ENCODE data around the gene PORCN. TPM values are rescaled to one million over a fixed set of nuclear protein-coding genes. Genes with fewer than 3 reads are reported as not detected.

Gene PORCN
- total and polyA plus RNA-seq, 2 of the 13 experiments (the other 11 are each of a cell fraction or from before 2014, with no cell fraction given), result 3.9 to 5.8 TPM

DNA sequence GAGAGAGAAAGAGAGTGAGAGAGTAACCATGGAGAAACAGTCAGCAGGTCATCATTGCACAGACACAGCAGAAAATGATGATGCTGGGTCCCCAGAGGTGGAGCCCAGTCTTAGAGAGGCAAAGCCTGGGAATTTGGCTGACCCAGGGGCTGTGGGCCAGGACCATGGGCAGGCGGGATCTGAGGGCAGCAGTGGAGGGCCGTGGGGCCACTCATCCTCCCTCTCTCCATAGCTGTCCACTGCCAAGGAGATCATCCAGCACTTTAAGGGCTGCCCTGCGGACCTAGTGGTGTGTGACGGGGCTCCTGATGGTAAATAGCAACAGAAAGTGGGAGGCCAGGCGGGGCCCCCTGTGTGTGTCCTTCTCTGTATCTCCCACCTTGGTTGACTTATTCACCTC, 30.0 kb upstream of the PORCN start (continued):
- no peak for TF ChIP-seq KLF12 (CRISPR knock-in tag; IDR thresholded peaks at IDR 0.05; ENCODE audit: borderline replicate concordance)
- no peak for TF ChIP-seq FOXM1 (CRISPR knock-in tag; IDR thresholded peaks at IDR 0.05)
- no peak for TF ChIP-seq KDM3A (CRISPR knock-in tag; IDR thresholded peaks at IDR 0.05; ENCODE audit: low read depth)
- TF ChIP-seq, protein P1, sequence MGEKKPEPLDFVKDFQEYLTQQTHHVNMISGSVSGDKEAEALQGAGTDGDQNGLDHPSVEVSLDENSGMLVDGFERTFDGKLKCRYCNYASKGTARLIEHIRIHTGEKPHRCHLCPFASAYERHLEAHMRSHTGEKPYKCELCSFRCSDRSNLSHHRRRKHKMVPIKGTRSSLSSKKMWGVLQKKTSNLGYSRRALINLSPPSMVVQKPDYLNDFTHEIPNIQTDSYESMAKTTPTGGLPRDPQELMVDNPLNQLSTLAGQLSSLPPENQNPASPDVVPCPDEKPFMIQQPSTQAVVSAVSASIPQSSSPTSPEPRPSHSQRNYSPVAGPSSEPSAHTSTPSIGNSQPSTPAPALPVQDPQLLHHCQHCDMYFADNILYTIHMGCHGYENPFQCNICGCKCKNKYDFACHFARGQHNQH (CRISPR knock-in tag; IDR thresholded peaks at IDR 0.05), result no peak
- no peak for TF ChIP-seq ZNF546 (CRISPR knock-in tag; conservative IDR thresholded peaks at IDR 0.05)
- TF ChIP-seq, protein P2, sequence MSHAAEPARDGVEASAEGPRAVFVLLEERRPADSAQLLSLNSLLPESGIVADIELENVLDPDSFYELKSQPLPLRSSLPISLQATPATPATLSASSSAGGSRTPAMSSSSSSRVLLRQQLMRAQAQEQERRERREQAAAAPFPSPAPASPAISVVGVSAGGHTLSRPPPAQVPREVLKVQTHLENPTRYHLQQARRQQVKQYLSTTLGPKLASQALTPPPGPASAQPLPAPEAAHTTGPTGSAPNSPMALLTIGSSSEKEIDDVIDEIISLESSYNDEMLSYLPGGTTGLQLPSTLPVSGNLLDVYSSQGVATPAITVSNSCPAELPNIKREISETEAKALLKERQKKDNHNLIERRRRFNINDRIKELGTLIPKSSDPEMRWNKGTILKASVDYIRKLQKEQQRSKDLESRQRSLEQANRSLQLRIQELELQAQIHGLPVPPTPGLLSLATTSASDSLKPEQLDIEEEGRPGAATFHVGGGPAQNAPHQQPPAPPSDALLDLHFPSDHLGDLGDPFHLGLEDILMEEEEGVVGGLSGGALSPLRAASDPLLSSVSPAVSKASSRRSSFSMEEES (CRISPR knock-in tag; IDR thresholded peaks at IDR 0.05), result no peak
- no peak for TF ChIP-seq MEF2D (CRISPR knock-in tag; IDR thresholded peaks at IDR 0.05)
- no peak for TF ChIP-seq JUND (CRISPR knock-in tag; IDR thresholded peaks at IDR 0.05)
- no peak for TF ChIP-seq TSC22D2 (CRISPR knock-in tag; IDR thresholded peaks at IDR 0.05; ENCODE audit: borderline replicate concordance)
- TF ChIP-seq HNRNPLL (IDR thresholded peaks at IDR 0.05; ENCODE audit: low read depth, low read length, poor library complexity, severe bottlenecking), result no peak
- TF ChIP-seq ZNF629 (CRISPR knock-in tag; conservative IDR thresholded peaks at IDR 0.05), result no peak
- no peak for TF ChIP-seq HDAC6 (IDR thresholded peaks at IDR 0.05; ENCODE audit: low read depth, low read length)

DNA sequence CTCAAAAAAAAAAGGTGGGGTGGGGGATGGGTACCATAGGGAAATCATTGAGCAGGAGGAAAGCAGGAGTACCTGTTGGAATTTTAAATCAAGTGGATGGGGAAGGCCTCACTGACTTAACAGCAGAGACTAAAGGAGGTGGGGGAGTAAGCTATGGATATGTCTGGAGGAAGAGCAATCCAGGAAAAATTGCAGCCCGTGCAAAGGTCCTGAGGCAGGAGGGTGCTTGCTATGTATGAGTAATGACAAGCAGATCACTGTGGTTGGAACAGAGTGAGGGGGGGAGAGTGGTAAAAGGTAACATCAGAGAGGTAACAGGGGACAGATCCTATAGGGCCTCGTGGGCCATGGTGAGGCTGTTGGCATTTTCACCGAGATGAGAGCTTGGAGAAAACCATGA, 28.6 kb upstream of the PORCN start:
- Histone ChIP-seq H3K27ac (ENCODE audit: extremely low read length, insufficient read depth, low read length) (no peak overlapping the region), H3K4me3 (replicated peaks in 1 of 3; ENCODE audit: insufficient read depth in 1 of 3, low read depth in 2 of 3, low read length in 3 of 3) (no peak overlapping the region), H3K79me2 (ENCODE audit: insufficient read depth, low read length) (peaks cover 19% of the 10 kb centered on the region), H3K4me2 (ENCODE audit: low read depth, low read length) (no peak overlapping the region), H4K20me1 (ENCODE audit: insufficient read depth, low read length) (no peaks in the 10 kb centered on the region), H3K27me3 (ENCODE audit: control insufficient read depth in 1 of 2, insufficient read depth in 2 of 2, low read length in 2 of 2) (no peaks in the 10 kb centered on the region; a peak in 1 of 5 replicates), H3K9me3 (ENCODE audit: low read length) (no peaks in the 10 kb centered on the region), H3K4me1 (ENCODE audit: insufficient read depth, low read length) (peaks cover 11% of the 10 kb centered on the region; the same call in 1 of the 2 replicates), H2AFZ (ENCODE audit: low read length) (no peak overlapping the region), H3K9ac (ENCODE audit: insufficient read depth, low read depth, low read length) (no peak overlapping the region), H3K36me3 (replicated peaks in 1 of 2; ENCODE audit: control insufficient read depth in 1 of 2, insufficient read depth in 2 of 2, low read length in 2 of 2) (peaks cover 8 to 10% of the 10 kb centered on the region in 2 experiments; a peak in 3 of 5 replicates)
- intact Hi-C loops (cut with micrococcal nuclease; ENCODE audit: unreplicated experiment), result no loop called here
- FAIRE-seq, result no peak
- ChIA-PET POLR2A (no interaction called here), CTCF (ENCODE audit: low intra/inter-chr PET ratio, low total read pairs) (no interaction called here)
- DNase-seq (ENCODE audit: low spot score), result no peak
- no TSS peak for BruUV-seq (replicated peaks)
- no peak for ATAC-seq
- in situ Hi-C loops (cut with HindIII; ENCODE audit: extremely low pct_ligation_motif_present, low pct_unique_long_range_greater_than_20kb), result no loop called here
- 97% methylated on average over 3 of the region's 3 CpGs for WGBS (ENCODE audit: low lambda C conversion rate)
- TF ChIP-seq, protein P3, sequence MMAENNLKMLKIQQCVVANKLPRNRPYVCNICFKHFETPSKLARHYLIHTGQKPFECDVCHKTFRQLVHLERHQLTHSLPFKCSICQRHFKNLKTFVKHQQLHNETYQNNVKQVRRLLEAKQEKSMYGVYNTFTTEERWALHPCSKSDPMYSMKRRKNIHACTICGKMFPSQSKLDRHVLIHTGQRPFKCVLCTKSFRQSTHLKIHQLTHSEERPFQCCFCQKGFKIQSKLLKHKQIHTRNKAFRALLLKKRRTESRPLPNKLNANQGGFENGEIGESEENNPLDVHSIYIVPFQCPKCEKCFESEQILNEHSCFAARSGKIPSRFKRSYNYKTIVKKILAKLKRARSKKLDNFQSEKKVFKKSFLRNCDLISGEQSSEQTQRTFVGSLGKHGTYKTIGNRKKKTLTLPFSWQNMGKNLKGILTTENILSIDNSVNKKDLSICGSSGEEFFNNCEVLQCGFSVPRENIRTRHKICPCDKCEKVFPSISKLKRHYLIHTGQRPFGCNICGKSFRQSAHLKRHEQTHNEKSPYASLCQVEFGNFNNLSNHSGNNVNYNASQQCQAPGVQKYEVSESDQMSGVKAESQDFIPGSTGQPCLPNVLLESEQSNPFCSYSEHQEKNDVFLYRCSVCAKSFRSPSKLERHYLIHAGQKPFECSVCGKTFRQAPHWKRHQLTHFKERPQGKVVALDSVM (CRISPR knock-in tag; IDR thresholded peaks at IDR 0.05), result no peak
- TF ChIP-seq ZFP62 (CRISPR knock-in tag; IDR thresholded peaks at IDR 0.05) (no peak), SMC3 (IDR thresholded peaks at IDR 0.05; ENCODE audit: low read length) (no peak), ZFAT (CRISPR knock-in tag; conservative IDR thresholded peaks at IDR 0.05) (no peak), GATAD1 (CRISPR knock-in tag; IDR thresholded peaks at IDR 0.05) (no peak)
- TF ChIP-seq, protein P4, sequence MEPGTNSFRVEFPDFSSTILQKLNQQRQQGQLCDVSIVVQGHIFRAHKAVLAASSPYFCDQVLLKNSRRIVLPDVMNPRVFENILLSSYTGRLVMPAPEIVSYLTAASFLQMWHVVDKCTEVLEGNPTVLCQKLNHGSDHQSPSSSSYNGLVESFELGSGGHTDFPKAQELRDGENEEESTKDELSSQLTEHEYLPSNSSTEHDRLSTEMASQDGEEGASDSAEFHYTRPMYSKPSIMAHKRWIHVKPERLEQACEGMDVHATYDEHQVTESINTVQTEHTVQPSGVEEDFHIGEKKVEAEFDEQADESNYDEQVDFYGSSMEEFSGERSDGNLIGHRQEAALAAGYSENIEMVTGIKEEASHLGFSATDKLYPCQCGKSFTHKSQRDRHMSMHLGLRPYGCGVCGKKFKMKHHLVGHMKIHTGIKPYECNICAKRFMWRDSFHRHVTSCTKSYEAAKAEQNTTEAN (CRISPR knock-in tag; conservative IDR thresholded peaks at IDR 0.05), result no peak
- TF ChIP-seq, protein P5, sequence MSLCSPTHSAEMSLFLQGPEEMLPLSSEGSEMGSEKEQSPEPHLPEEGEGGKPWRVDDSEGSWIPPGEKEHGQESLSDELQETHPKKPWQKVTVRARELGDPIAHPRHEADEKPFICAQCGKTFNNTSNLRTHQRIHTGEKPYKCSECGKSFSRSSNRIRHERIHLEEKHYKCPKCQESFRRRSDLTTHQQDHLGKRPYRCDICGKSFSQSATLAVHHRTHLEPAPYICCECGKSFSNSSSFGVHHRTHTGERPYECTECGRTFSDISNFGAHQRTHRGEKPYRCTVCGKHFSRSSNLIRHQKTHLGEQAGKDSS (CRISPR knock-in tag; IDR thresholded peaks at IDR 0.05; ENCODE audit: borderline replicate concordance, low read depth), result no peak

Data from HepG2 (cell line).